Erythroblast (primary cell): Measurements from ENCODE around the gene AK8.

Source experiments
- DNase-seq, 2 experiments: peaks; one replicate each; lab custom pipeline; 2025; lab: John Stamatoyannopoulos, UW
- GATA1 ChIP-seq: IDR thresholded peaks from 2 replicates; pipeline ENCODE4 v1.6.1; 2011; ENCODE audit warnings: low read depth, mild to moderate bottlenecking, control low read depth, low read length, moderate library complexity
- POLR2A ChIP-seq: IDR thresholded peaks from 2 replicates; pipeline ENCODE4 v1.6.1; 2011; ENCODE audit warnings: mild to moderate bottlenecking, low read length

Gene AK8

DNA sequence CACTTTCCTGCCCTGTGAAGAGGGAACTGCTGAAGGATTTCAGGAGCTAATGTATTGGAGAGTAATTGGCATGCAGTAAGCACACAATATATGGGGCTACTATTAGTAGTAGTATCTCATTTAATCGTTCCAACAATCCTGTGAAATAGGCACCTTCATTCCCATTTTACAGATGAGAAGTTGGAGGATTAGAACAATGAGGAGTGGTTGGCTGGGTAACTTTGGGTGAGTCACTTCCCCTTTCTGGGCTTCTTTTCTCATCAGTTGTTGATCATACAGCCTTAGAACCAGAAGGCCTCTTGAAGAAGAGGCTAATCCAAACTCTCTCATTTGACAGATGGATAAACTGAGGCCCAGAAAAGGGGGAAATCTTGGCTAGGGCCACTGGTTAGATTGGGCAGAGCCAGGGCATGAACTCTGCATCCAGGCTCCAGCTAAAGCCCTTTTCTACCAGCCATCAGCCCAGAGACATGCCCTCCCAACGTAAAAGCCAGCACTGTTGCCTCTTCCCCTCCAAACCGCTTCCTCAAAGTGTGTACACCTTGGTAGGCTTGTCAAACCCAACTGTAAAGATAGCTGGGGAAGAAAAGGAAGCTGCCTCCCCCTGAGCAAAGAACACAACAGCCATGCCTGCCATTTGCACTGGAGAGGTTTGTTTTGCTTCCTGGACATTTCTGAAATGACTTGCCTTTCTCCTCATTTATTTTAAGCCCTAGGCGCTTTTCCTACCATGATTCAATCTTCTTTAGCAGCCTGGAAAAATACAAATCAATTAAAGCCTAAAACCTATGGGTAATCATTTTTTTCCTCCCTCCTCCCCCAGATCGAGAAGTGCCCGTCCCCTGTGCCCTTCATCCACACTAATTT lies 1.6 kb upstream of the AK8 start:
- no peak for DNase-seq
- TF ChIP-seq GATA1 = no peak
- no peak for TF ChIP-seq POLR2A

DNA sequence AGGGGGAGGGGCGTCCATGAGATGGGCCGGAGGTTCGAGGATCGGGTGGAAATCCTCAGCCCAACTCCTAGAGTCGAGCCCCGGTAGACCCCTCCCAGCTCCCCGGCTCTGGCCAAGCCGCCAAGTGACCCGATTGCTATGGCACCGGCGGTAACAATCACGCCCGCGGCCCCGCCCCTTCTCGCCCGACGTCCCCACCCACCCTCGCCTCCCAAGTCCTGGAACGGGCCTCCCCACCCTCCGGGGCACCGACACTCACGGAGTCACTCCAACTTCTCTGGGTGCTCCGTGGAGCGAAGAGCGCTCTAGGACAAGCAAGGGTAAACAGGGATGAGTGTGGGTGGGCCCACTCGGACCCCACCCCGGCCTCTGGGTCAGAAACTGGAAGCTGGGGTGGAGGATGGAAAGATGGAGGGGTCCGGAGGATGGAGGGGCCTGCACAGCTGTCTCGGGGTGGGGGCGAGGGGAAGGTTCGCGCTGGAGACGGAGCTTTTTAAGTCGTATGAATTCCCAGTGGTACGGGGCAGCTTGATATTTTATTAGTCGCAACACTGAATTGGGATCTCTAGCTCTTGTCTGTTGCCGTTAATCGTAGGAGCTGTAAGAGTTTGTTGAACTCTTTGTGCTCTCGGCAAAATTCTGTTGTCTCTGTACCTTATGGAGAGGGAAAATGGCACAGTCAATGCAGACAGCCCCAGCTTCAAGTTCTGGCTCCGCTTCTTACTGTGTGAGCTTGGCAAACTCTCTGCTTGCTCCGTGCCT lies 792 bp upstream of the AK8 start, which contains the start of gene SPACA9:
TSS of gene SPACA9 (plus strand) at position 204 of the 762 bp plus-strand sequence. CDS start 5,050 bp downstream, outside the sequence.
- DNase-seq = peak; percentile 51 to 62
- TF ChIP-seq GATA1 (no peak), POLR2A (no peak)

- TF ChIP-seq POLR2A (no peak), GATA1 (no peak)
- DNase-seq = no peak
These were observed 643 bp downstream of the AK8 start for GRCh38 chr9:132877458-132877823.

- TF ChIP-seq POLR2A (no peak), GATA1 (no peak)
- DNase-seq = no peak
These were observed 1.2 kb downstream of the AK8 start for GRCh38 chr9:132876849-132877248.

DNA sequence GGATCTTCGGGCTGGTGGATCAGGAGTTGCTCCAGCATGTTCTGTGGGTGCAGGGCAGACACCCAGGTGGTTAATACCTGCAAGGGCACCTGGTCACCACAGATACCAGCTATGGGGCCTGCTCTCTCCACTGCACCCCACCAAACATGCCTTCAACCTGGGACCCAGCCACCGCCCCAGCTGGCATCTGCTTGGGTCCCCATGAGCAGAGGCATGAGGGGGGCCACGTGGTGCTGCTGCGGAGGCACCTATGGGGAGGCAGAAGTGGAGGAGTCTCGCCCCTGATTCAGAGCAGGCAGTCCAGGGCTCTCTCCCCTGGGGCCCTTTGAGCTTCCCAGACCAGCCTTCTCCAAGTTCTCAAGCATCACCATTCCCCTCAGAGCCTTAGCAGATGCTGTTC lies 2.9 kb downstream of the AK8 start:
- TF ChIP-seq POLR2A (no peak), GATA1 (no peak)
- DNase-seq = no peak

GRCh38 chr9:132873403-132873802 lies 4.7 kb downstream of the AK8 start:
- DNase-seq = no peak
- TF ChIP-seq POLR2A (no peak), GATA1 (no peak)

DNA sequence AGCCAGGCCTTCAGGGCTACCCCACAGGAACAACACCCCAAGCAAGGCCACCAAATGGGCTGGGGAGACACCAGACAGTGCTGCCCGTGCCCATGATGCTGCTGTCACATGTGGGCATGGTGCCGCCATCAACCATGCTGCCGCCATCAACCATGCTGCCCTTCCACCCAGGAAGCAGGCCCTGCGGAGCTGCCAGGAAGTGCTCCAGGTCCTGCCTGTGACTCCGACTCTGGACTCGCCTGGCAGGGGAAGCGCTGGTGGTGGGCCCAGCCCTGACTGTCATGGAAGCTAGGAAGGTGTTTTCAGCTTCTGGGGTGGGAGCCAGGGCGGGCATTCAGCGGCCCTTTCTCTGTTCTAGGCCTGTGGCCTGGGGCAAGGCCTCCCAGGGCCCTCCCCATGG lies 8.8 kb downstream of the AK8 start:
- no peak for TF ChIP-seq POLR2A
- no peak for TF ChIP-seq GATA1
- DNase-seq = no peak

GRCh38 chr9:132866898-132867297 lies 11.2 kb downstream of the AK8 start:
- no peak for TF ChIP-seq POLR2A
- no peak for TF ChIP-seq GATA1
- no peak for DNase-seq

- no peak for DNase-seq
- TF ChIP-seq POLR2A = no peak
- no peak for TF ChIP-seq GATA1
These were observed 13.4 kb downstream of the AK8 start for GRCh38 chr9:132864691-132865090.

GRCh38 chr9:132864277-132864676 lies 13.8 kb downstream of the AK8 start:
- DNase-seq = no peak
- no peak for TF ChIP-seq GATA1
- no peak for TF ChIP-seq POLR2A

DNA sequence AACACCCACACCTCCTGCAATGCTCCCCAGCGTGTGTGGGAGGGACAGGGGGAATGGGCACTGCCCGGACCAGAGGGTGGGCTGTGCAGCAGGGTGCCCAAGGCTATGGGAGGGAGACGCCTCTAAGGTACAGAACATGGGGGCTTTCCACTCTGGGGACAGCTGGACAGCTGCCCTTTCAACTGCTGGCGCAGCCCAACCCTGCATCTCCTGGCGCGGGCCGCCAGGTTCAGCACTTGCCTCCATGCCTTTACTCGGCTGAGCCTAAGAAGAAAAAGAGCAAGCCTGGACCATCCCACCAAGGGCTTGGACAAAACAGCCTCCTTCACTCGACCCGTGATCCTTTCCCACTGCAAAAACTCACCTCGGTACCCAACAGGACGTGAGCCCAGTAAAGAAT lies 15.0 kb downstream of the AK8 start:
- DNase-seq = no peak
- no peak for TF ChIP-seq POLR2A
- TF ChIP-seq GATA1 = no peak

DNA sequence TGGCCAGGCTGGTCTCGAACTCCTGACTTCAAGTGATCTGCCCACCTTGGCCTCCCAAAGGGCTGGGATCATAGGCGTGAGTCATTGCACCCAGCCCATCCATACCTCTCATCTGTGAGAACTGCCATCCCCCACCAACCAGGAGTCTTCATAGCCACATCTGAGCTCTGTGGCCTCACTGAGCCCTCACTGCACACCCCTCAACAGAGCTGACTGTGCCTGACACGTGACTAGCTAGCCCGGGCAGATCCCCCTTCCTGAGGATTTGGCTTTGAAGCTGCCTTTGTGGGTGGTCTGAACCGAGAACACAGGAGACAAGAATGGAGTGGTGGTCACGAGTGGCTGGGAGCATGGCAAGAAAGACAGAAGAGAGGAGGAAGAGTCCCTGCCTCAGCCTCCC lies 15.6 kb downstream of the AK8 start:
- TF ChIP-seq GATA1 = no peak
- no peak for TF ChIP-seq POLR2A
- DNase-seq = no peak

- TF ChIP-seq POLR2A (no peak), GATA1 (no peak)
These were observed 16.4 kb downstream of the AK8 start for GRCh38 chr9:132861666-132862065.

GRCh38 chr9:132858751-132859150 lies 19.3 kb downstream of the AK8 start:
- TF ChIP-seq POLR2A (no peak), GATA1 (no peak)
- DNase-seq = no peak

More at GRCh38 chr9:132861666-132862065, 16.4 kb downstream of the AK8 start:
- no peak for DNase-seq

GRCh38 chr9:132857616-132858342 lies 20.3 kb downstream of the AK8 start:
- TF ChIP-seq POLR2A (no peak), GATA1 (no peak)
- peak in 1 of 2 experiments; percentile 26 for DNase-seq
